GM23338 (cell line): Measurements from ENCODE around the gene PNMA8B. TPM values are rescaled to one million over a fixed set of nuclear protein-coding genes. Genes with fewer than 3 reads are reported as not detected.

Source experiments
- ATAC-seq: fragments of 200-7000 bp; cut with Tn5 transposase; 3 replicates; pipeline ENCODE4 v1.9.1; 2020
- DNase-seq: peaks from one replicate; pipeline ENCODE4 v3.0.0-alpha.2; 2015; ENCODE audit warnings: low spot score
- H2AFZ ChIP-seq: fragments of 200-600 bp; sonication (generic); 2 replicates; pipeline ENCODE4 v1.8.0; 2016; ENCODE audit warnings: antibody characterized with exemption, mild to moderate bottlenecking, moderate library complexity
- H3F3A ChIP-seq: fragments of 200-600 bp; sonication (generic); replicated peaks from 2 replicates; pipeline ENCODE4 v1.8.0; 2017; ENCODE audit warnings: antibody characterized with exemption, mixed run types, low read depth
- H3K27ac ChIP-seq: fragments of 200-600 bp; sonication (generic); 2 replicates; pipeline ENCODE4 v1.6.1; 2016; ENCODE audit warnings: low read depth
- H3K27me3 ChIP-seq: fragments of 200-600 bp; sonication (generic); 2 replicates; pipeline ENCODE4 v1.8.0; 2016; ENCODE audit warnings: mild to moderate bottlenecking, mixed run types, moderate library complexity; ENCODE audit not compliant: insufficient read depth
- H3K36me3 ChIP-seq: fragments of 200-600 bp; sonication (generic); 2 replicates; pipeline ENCODE4 v1.8.0; 2016; ENCODE audit warnings: mild to moderate bottlenecking; ENCODE audit not compliant: insufficient read depth
- H3K4me1 ChIP-seq: fragments of 200-600 bp; sonication (generic); 2 replicates; pipeline ENCODE4 v1.8.0; 2016; ENCODE audit warnings: mild to moderate bottlenecking, moderate library complexity; ENCODE audit not compliant: insufficient read depth
- H3K4me2 ChIP-seq: fragments of 200-600 bp; sonication (generic); 2 replicates; pipeline ENCODE4 v1.7.1; 2017; ENCODE audit warnings: mixed run types
- H3K4me3 ChIP-seq: fragments of 200-600 bp; sonication (generic); 2 replicates; pipeline ENCODE4 v1.6.1; 2016; ENCODE audit warnings: mixed run types
- H3K79me2 ChIP-seq: fragments of 200-600 bp; sonication (generic); replicated peaks from 2 replicates; pipeline ENCODE4 v1.8.0; 2017; ENCODE audit warnings: mild to moderate bottlenecking; ENCODE audit not compliant: insufficient read depth
- H3K9me2 ChIP-seq: fragments of 200-600 bp; sonication (generic); 2 replicates; pipeline ENCODE4 v1.8.0; 2017; ENCODE audit not compliant: insufficient read depth
- H4K20me1 ChIP-seq: fragments of 200-600 bp; sonication (generic); replicated peaks from 2 replicates; pipeline ENCODE4 v1.8.0; 2017; ENCODE audit warnings: mild to moderate bottlenecking; ENCODE audit not compliant: insufficient read depth
- H3K27ac Mint-ChIP-seq: 2 replicates; pipeline ENCODE4 v1.8.0; 2020; ENCODE audit warnings: inconsistent platforms, mild to moderate bottlenecking, moderate library complexity, mixed read lengths
- H3K27me3 Mint-ChIP-seq: 3 replicates; pipeline ENCODE4 v1.8.0; 2022; ENCODE audit warnings: low read depth, mild to moderate bottlenecking, moderate library complexity, mixed read lengths, inconsistent platforms; ENCODE audit not compliant: insufficient read depth, poor library complexity
- H3K36me3 Mint-ChIP-seq: 3 replicates; pipeline ENCODE4 v1.8.0; 2021; ENCODE audit warnings: low read depth, mild to moderate bottlenecking, inconsistent platforms, moderate library complexity, mixed read lengths
- H3K4me1 Mint-ChIP-seq: 3 replicates; pipeline ENCODE4 v1.8.0; 2020; ENCODE audit warnings: mild to moderate bottlenecking, inconsistent platforms, mixed read lengths
- H3K4me3 Mint-ChIP-seq: 3 replicates; pipeline ENCODE4 v1.8.0; 2021; ENCODE audit warnings: moderate library complexity, mild to moderate bottlenecking, inconsistent platforms, mixed read lengths
- H3K9me3 Mint-ChIP-seq: 3 replicates; pipeline ENCODE4 v1.8.0; 2020; ENCODE audit warnings: moderate library complexity, mild to moderate bottlenecking, inconsistent platforms, mixed read lengths
- EZH2 ChIP-seq: fragments of 200-600 bp; sonication (generic); IDR thresholded peaks from one replicate; pipeline ENCODE4 v1.8.0; 2017; ENCODE audit warnings: antibody characterized with exemption, mild to moderate bottlenecking, low read depth; ENCODE audit not compliant: unreplicated experiment
- JUNB ChIP-seq: IDR thresholded peaks from one replicate; pipeline ENCODE4 v1.6.1; 2016; ENCODE audit warnings: antibody characterized with exemption; ENCODE audit not compliant: unreplicated experiment
- NANOG ChIP-seq: IDR thresholded peaks from 2 replicates; pipeline ENCODE4 v1.6.1; 2016; ENCODE audit warnings: antibody characterized with exemption, borderline replicate concordance
- POLR2AphosphoS5 ChIP-seq: IDR thresholded peaks from 2 replicates; pipeline ENCODE4 v1.6.1; 2016; ENCODE audit warnings: antibody characterized with exemption, low read depth
- ZNF114 ChIP-seq: fragments of 250-450 bp; sonication (Bioruptor Pico); IDR thresholded peaks from 2 replicates; pipeline ENCODE4 v1.5.0; 2020; ENCODE audit warnings: mild to moderate bottlenecking, moderate library complexity
- polyA plus RNA-seq: library from polyadenylated mRNA; unstranded; fragments of >200 nt; fragmentation: Nextera tagmentation; extraction: Ambion mirVana; gene quantifications from 2 replicates; pipeline ENCODE4 v1.2.1, GENCODE V29; 2016
- total RNA-seq: library from RNA; depleted of rRNA; stranded (reverse); fragments of >200 nt; shearing (Covaris generic); gene quantifications from 2 replicates; pipeline ENCODE4 v1.2.3, GENCODE V29; 2014
- TF ChIP-seq, protein P1 (sequence below), 2 experiments: fragments of 200-600 bp in 1 of 2; sonication (generic) in 1 of 2; conservative IDR thresholded peaks; 2 replicates each; pipeline versions ENCODE4 v1.5.1 to v1.6.1; 2016 to 2017; ENCODE audit warnings: antibody characterized with exemption in 2 of 2, low read depth in 2 of 2, mild to moderate bottlenecking in 2 of 2, moderate library complexity in 1 of 2
- TF ChIP-seq, protein P2 (sequence below): IDR thresholded peaks from 2 replicates; pipeline ENCODE4 v1.6.1; 2016; ENCODE audit warnings: antibody characterized with exemption

Gene PNMA8B
- total and polyA plus RNA-seq, 2 experiments from 2014 or later = 0.44 to 1.7 TPM

DNA sequence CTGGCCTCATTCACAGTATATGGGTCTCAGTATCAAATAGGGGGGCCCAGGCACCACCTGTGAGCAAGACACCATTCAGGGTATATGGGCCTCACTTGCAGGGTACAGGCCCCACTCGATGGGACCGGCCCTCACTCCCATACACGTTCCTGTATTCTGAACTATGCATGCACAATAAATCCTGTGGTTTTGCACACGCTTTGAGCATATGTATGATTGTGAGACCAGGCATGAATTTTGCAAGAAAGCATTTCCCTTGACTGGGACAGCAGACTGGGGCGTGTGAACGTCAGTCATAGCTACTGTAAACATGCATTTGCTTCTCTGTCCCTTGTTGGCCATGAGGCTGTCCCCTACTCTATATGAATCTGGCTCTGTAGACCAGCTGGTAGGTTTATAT, 637 bp upstream of the PNMA8B start:
- H3K4me1 ChIP-seq = peaks cover 25% of the 10 kb centered on the region
- H4K20me1 ChIP-seq = no peaks in the 10 kb centered on the region
- TF ChIP-seq NANOG = no peak
- TF ChIP-seq ZNF114 = no peak
- no peak for TF ChIP-seq POLR2AphosphoS5
- TF ChIP-seq, protein P1, sequence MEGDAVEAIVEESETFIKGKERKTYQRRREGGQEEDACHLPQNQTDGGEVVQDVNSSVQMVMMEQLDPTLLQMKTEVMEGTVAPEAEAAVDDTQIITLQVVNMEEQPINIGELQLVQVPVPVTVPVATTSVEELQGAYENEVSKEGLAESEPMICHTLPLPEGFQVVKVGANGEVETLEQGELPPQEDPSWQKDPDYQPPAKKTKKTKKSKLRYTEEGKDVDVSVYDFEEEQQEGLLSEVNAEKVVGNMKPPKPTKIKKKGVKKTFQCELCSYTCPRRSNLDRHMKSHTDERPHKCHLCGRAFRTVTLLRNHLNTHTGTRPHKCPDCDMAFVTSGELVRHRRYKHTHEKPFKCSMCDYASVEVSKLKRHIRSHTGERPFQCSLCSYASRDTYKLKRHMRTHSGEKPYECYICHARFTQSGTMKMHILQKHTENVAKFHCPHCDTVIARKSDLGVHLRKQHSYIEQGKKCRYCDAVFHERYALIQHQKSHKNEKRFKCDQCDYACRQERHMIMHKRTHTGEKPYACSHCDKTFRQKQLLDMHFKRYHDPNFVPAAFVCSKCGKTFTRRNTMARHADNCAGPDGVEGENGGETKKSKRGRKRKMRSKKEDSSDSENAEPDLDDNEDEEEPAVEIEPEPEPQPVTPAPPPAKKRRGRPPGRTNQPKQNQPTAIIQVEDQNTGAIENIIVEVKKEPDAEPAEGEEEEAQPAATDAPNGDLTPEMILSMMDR (conservative IDR thresholded peaks at IDR 0.05; ENCODE audit: low read depth in 2 of 2) = no peak
- DNase-seq (no peak), ATAC-seq (no peak)
- no peaks in the 10 kb centered on the region for H3F3A ChIP-seq
- no peaks in the 10 kb centered on the region for H3K36me3 ChIP-seq
- peaks cover 43% of the 10 kb centered on the region for H3K27me3 ChIP-seq
- Mint-ChIP-seq H3K27me3 (peaks cover 43% of the 10 kb centered on the region), H3K27ac (no peak overlapping the region), H3K36me3 (no peaks in the 10 kb centered on the region), H3K4me1 (peaks cover 9% of the 10 kb centered on the region; the same call in 2 of the 3 replicates), H3K9me3 (no peaks in the 10 kb centered on the region), H3K4me3 (no peak overlapping the region)
- H3K9me2 ChIP-seq = no peaks in the 10 kb centered on the region
- H3K4me3 ChIP-seq = peak overlapping the region; percentile 76
- no peak overlapping the region for H3K27ac ChIP-seq
- H2AFZ ChIP-seq = no peak overlapping the region
- H3K4me2 ChIP-seq = peak overlapping the region; percentile 95
- H3K79me2 ChIP-seq = no peaks in the 10 kb centered on the region

DNA sequence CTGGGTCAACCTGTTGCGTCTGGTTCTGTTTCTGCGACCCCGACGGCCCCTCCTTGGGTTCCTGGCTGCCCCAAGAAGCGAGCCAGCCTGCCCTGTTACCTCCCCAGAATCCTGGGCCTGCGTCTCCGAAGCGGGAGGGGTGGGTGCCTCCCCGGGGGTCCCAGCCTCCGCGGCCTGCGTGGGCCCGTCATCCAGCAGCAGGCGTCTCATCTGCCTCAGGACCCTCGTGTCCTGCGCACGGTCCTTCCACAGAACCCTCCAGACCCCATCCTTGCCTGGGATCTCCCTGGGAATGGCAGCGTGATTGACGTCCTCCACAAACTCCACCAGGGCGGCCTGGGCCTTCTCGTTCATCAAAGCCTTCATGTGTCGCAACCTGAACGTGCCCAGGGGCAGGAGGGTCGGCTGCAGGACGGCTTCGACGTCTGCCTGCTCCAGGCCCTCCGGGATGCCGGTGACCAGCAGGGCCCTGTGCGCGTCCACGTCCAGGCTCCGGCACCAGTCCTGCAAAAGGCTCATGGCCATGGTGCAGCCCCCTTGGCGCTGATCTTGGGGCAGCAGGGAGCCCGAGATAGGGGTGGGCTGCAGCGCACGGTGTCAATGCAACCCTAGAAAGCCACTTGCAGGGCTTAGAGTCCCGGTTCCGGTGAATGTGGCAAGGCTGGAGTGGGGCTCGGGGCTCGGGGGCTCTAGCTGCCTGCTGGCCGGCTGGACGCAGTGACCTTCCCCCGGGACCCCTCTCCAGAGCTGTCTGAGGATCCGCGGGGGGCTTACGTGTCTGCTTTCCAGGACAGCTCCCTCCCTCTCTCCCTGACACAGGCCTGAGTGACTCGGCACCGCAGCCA, 504 bp downstream of the PNMA8B start:
- Mint-ChIP-seq H3K9me3 (no peaks in the 10 kb centered on the region), H3K4me3 (peak overlapping the region; percentile 69), H3K4me1 (peaks cover 11% of the 10 kb centered on the region), H3K27ac (no peak overlapping the region), H3K36me3 (no peaks in the 10 kb centered on the region), H3K27me3 (peaks cover 54% of the 10 kb centered on the region)
- TF ChIP-seq JUNB = no peak
- TF ChIP-seq EZH2 = peak; percentile 30
- H3K4me3 ChIP-seq = peak overlapping the region; percentile 76
- peak overlapping the region; percentile 59 for H2AFZ ChIP-seq
- no peaks in the 10 kb centered on the region for H3K79me2 ChIP-seq
- no peaks in the 10 kb centered on the region for H3F3A ChIP-seq
- H3K27ac ChIP-seq = no peak overlapping the region
- peaks cover 25% of the 10 kb centered on the region for H3K4me1 ChIP-seq
- ATAC-seq (peak; percentile 2; the same call in 2 of the 3 replicates), DNase-seq (peak; percentile 42)
- H3K9me2 ChIP-seq = no peaks in the 10 kb centered on the region
- H3K36me3 ChIP-seq = no peaks in the 10 kb centered on the region
- H3K4me2 ChIP-seq = peak overlapping the region; percentile 95
- peaks cover 55% of the 10 kb centered on the region for H3K27me3 ChIP-seq
- no peaks in the 10 kb centered on the region for H4K20me1 ChIP-seq

DNA sequence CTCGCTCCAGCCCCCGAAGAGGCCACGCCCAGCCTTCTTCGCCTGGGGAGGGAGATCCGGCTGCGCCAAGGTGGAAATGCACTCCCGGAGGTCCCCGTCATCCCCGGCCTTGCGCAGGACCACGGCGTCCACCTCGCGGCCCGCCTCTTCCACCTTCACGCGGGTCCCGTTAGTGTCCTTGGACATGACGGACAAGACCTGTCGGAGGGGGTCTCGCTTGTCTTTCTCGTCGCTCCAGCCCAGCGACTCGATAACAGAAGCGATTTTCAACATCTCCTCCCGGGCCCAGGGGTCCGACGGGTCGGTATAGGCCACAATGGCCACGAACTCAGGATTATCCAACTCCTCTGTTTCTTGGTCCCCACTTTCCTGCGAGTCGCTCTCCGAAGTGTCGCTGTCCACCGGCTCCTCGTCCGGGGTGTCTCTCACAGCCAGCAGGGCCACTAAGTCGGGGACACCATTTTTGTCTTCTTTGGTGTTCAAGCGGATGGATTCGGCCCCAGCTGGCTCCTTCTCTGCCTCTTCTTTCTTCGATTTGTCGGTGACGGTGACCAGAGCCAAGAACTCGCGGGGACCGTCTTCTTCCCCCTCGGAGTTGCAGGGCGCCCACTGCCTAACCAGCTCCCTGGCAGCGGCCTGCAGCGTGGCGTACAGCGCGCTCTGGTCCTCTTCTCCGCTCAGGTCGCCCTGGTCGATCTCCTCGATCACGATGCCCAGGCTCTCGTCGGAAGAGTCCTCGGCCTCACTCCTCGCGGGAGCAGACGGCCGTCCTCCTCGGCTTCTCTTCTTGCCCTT, 1.3 kb downstream of the PNMA8B start:
- H4K20me1 ChIP-seq = no peaks in the 10 kb centered on the region
- peak overlapping the region; percentile 69 for H3K4me3 Mint-ChIP-seq
- H3K27ac Mint-ChIP-seq = no peak overlapping the region

More for the DNA sequence above, 1.3 kb downstream of the PNMA8B start:
- Histone ChIP-seq H3F3A (no peaks in the 10 kb centered on the region), H3K4me2 (peak overlapping the region; percentile 95), H3K36me3 (no peaks in the 10 kb centered on the region), H3K4me1 (peaks cover 25% of the 10 kb centered on the region), H2AFZ (peak overlapping the region; percentile 76), H3K27ac (no peak overlapping the region), H3K4me3 (peak overlapping the region; percentile 76), H3K9me2 (no peaks in the 10 kb centered on the region), H3K27me3 (peaks cover 63% of the 10 kb centered on the region), H3K79me2 (no peaks in the 10 kb centered on the region)
- H3K4me1 Mint-ChIP-seq = peaks cover 14% of the 10 kb centered on the region
- ATAC-seq (no peak), DNase-seq (peak; percentile 45)
- TF ChIP-seq EZH2 = peak; percentile 68
- TF ChIP-seq, protein P2, sequence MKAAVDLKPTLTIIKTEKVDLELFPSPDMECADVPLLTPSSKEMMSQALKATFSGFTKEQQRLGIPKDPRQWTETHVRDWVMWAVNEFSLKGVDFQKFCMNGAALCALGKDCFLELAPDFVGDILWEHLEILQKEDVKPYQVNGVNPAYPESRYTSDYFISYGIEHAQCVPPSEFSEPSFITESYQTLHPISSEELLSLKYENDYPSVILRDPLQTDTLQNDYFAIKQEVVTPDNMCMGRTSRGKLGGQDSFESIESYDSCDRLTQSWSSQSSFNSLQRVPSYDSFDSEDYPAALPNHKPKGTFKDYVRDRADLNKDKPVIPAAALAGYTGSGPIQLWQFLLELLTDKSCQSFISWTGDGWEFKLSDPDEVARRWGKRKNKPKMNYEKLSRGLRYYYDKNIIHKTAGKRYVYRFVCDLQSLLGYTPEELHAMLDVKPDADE = no peak
- no peaks in the 10 kb centered on the region for H3K36me3 Mint-ChIP-seq
- no peaks in the 10 kb centered on the region for H3K9me3 Mint-ChIP-seq
- H3K27me3 Mint-ChIP-seq = peaks cover 63% of the 10 kb centered on the region
